NK-92 (cell line): ENCODE measurements around the gene NR0B1.

Source experiments
- DNase-seq: peaks from one replicate; lab custom pipeline; 2025; ENCODE audit not compliant: unreplicated experiment; lab: John Stamatoyannopoulos, UW

Gene NR0B1

DNA sequence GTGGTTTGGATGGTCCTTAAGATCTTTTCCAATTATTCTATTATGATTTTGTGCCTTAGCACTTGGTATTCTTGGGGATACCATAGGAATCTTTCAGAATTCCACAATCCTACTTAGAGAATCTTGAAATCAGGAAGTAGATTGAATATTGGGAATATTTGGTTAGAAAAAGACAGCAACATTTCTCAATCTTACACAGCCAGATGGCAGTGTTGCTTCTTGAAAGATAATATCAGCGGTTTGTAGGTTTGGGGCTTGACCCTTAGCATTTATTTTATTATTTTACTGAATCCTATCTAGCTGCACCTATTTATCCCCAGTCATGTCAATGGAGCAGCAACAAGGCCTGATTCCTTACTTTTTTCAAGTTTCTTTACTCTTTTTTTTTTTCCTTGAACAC, 33.7 kb downstream of the NR0B1 start:
- no peak for DNase-seq

DNA sequence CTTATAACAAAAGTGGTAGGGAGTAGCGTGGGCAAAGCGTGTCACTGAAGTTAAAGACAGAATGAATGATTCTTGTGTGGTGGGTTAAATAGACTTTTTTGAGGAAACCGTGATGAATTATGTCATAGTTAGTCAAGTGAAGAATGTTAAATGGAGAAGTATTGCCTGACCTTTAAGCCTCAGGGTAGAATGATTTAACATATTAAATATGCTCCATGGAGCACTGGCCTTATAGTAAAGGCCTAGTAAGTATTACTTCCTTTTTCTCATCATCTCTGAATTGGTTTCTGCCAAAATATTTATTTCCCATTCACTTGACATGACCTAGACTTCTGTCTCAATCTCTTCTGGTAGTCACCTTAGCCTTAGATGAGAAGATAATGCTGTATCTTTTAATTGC, 38.6 kb downstream of the NR0B1 start:
- DNase-seq: no peak

DNA sequence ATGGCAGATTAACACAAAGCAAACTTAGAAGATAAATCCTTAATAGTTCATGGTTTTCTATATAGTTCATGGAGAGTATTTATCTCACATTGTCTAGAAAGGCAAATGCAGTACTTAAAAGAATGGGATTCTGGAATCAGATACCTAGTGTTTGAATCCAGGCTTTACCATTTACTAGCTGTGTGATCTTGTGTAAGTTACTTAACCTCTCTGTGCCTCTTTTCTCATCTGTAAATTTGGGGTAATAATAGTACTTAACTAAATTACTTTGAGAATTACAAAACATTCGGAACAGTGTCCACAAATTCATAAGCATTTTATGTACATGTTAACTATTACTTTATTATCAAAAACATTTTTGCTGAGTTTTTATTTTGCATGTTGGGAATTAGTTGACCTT, 46.4 kb downstream of the NR0B1 start:
- no peak for DNase-seq

DNA sequence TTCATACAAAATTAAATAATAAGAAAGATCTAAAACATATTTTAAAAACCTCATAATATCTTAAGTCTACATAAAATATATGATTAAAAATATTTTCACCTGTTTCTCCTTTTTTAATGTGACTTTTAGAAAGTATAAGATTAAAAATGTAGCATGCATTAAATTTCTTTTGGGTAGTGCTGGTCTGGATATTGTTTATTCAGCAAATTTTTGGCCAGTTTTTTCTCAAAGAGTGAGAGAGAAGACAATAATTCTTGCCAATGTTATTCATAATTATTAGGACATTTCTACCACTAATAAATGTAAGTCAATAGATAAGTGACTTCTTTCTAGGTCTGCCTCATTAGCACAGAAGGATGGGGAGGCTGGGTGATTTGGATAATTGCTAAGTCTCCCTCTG, 48.2 kb downstream of the NR0B1 start:
- DNase-seq: no peak

DNA sequence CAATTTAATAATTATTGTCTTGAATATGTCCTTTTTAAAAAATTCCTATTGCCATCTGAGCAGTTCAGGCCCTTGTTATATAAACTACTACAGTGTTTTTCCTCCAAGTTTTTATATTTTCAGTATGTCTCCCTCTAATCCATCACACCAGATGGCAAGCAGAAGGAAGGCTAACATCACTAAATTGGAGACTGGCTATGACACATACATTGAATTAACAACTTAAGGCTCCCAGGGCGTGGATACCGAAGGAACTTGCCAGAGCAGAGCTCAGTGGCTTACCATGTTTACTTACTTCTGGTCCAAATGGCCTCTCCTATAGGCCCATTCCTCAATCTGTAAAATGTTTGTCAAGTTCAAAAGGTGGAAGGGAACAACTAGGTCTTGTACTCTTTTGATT, 49.3 kb downstream of the NR0B1 start:
- DNase-seq: no peak
